ENCODE results near the gene SH3BP4.

DNA sequence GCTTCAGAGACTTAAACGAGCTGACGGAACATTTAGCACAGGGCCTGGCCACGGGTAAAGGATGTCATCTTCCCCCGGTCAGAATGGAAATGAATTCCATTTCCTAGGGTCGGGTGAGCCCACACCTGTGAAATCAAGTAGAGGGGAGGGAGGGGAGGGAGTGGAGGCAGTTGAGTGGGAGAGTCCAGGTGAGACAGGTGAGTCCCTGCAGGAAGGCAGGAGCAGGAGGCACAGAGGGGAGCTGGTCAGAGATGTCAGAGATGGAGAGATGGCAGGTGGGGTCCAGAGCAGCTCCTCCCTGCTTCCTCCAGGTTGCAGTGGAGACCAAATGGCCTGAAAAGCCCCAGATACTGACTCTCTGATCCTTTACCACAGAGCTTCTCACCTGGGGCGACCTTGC lies 55.2 kb downstream of the SH3BP4 start:
- no peak for TF ChIP-seq EZH2phosphoT487 (conservative IDR thresholded peaks at IDR 0.05; ENCODE audit: low read length)
- TF ChIP-seq, protein P1, sequence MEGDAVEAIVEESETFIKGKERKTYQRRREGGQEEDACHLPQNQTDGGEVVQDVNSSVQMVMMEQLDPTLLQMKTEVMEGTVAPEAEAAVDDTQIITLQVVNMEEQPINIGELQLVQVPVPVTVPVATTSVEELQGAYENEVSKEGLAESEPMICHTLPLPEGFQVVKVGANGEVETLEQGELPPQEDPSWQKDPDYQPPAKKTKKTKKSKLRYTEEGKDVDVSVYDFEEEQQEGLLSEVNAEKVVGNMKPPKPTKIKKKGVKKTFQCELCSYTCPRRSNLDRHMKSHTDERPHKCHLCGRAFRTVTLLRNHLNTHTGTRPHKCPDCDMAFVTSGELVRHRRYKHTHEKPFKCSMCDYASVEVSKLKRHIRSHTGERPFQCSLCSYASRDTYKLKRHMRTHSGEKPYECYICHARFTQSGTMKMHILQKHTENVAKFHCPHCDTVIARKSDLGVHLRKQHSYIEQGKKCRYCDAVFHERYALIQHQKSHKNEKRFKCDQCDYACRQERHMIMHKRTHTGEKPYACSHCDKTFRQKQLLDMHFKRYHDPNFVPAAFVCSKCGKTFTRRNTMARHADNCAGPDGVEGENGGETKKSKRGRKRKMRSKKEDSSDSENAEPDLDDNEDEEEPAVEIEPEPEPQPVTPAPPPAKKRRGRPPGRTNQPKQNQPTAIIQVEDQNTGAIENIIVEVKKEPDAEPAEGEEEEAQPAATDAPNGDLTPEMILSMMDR (IDR thresholded peaks at IDR 0.05; ENCODE audit: insufficient read depth, low read length, poor library complexity, severe bottlenecking): no peak

Data from SU-DHL-6 (cell line).